Activated CD4-positive, alpha-beta T cell treated with anti-CD3 and anti-CD28 coated beads for 48 hours (primary cell): ENCODE results near the gene MAPK7.

Source experiments
- DNase-seq: peaks from one replicate; pipeline ENCODE4 v3.0.0-alpha.2; 2020

MAPK7 gene

DNA sequence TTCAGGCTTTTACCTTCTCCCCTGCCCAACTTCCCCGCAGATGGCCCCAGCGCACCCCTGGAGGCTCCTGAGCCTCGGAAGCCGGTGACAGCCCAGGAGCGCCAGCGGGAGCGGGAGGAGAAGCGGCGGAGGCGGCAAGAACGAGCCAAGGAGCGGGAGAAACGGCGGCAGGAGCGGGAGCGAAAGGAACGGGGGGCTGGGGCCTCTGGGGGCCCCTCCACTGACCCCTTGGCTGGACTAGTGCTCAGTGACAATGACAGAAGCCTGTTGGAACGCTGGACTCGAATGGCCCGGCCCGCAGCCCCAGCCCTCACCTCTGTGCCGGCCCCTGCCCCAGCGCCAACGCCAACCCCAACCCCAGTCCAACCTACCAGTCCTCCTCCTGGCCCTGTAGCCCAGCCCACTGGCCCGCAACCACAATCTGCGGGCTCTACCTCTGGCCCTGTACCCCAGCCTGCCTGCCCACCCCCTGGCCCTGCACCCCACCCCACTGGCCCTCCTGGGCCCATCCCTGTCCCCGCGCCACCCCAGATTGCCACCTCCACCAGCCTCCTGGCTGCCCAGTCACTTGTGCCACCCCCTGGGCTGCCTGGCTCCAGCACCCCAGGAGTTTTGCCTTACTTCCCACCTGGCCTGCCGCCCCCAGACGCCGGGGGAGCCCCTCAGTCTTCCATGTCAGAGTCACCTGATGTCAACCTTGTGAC lies 3.6 kb downstream of the MAPK7 start:
- DNase-seq = no peak

DNA sequence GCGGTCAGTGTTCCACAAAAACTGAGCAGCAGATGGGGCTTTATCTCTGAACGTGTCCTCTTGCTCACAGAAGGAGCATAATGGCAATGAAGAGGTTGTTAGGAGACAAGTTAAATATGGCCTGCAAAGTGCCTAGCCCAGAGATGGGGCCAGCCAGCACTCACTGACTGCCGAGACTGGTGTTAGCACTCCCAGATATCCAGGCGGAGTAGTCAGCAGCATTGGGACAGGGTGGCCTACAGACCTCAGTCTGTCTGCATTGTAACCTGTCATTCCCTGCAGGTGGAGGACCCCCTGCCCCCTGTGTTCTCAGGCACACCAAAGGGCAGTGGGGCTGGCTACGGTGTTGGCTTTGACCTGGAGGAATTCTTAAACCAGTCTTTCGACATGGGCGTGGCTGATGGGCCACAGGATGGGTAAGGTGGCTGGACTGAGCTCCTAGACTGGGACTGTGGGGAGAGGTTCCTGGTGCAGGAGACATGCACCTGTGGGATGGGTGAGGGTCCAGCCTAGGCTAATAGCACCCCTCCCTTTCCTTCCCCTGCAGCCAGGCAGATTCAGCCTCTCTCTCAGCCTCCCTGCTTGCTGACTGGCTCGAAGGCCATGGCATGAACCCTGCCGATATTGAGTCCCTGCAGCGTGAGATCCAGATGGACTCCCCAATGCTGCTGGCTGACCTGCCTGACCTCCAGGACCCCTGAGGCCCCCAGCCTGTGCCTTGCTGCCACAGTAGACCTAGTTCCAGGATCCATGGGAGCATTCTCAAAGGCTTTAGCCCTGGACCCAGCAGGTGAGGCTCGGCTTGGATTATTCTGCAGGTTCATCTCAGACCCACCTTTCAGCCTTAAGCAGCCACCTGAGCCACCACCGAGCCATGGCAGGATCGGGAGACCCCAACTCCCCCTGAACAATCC lies 4.5 kb downstream of the MAPK7 start:
- DNase-seq = no peak

DNA sequence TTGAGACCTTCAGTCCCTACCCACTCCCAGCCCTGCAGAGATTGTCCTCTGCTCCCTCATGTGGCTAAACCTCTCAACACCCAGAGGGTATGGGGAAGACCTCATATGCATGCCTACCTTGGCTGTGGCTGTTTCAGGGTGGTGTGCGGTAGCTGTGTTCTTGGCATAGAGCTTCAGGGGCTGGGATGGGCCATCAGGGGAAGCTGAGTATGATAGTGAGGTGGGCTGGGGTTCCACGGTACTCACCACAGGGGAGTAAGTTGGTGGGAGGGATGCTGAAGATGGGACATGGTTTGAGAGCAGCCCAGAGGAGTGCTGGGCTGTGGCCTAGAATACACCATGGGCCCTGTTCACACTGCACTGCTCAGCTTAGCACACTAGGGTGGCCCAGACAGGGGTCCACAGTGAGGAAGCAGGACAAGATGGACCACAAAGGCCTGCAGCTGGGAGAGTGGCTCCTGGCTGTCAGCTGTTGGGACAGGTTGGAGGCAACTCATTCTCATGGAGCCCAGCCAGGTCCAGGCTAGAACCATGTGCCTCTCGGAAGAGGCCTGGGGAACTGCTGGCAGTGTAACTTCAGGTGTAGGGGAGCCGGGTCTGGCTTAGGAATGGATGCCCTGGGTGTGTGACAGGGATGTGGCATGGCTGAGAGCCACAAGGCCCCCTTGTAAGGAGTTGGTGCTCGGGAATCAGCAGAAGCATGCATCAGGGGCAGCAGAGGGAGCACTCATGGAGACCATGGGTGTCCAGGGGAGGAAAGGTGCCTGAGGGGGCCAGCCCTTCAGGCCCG lies 5.6 kb downstream of the MAPK7 start:
- DNase-seq = no peak

DNA sequence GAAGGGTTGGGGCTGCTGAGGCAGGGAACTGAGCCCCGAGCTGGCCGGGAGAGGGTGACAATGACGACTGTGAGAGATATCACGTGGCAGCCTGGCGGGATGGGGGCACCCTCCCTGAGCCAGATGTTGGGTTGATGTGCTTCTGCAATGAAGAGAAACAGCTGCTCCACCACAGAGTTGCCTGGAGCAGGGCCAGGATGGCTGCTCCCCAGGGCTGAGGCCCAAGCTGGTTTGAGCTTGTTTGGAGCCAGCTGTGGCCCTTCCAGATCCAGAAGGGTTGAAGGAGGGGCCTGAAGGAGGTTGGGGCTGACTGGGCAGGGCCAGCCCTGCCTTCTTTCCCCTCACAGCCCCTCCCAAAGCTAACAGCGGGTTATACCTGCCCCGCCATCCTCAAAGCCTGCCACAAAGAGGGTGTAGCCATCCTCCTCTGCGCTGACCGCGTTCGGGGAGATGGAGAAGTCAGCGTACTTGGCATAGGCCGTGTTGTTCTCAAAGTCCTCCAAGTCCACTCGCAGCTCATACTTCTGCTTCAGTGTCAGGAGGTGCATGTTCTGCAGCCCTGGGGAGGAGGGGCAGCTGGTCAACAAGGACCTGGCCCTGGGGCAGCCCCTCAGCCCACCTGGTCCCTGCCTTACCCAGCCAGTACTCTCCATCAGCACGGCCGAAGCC lies 6.6 kb downstream of the MAPK7 start:
- no peak for DNase-seq

DNA sequence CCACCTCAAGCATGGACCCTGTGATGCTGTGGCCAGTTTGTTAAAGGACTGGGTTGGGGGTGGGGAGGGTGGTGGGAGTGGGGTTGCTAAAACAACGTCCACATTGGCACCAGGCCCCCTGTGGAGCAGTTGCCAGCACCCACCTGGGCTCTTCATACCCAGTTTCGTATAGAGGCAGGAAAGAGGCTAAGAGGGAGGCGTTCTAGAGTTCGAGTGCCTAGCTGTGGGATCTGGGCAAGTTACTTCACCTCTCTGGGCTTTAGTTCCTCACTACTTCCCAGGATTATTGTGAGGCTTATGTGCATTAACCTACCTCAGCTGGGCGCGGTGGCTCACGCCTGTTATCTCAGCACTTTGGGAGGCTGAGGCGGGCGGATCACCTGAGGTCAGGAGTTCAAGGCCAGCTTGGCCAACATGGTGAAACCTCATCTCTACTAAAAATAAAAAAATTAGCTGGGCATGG lies 7.3 kb downstream of the MAPK7 start:
- no peak for DNase-seq

DNA sequence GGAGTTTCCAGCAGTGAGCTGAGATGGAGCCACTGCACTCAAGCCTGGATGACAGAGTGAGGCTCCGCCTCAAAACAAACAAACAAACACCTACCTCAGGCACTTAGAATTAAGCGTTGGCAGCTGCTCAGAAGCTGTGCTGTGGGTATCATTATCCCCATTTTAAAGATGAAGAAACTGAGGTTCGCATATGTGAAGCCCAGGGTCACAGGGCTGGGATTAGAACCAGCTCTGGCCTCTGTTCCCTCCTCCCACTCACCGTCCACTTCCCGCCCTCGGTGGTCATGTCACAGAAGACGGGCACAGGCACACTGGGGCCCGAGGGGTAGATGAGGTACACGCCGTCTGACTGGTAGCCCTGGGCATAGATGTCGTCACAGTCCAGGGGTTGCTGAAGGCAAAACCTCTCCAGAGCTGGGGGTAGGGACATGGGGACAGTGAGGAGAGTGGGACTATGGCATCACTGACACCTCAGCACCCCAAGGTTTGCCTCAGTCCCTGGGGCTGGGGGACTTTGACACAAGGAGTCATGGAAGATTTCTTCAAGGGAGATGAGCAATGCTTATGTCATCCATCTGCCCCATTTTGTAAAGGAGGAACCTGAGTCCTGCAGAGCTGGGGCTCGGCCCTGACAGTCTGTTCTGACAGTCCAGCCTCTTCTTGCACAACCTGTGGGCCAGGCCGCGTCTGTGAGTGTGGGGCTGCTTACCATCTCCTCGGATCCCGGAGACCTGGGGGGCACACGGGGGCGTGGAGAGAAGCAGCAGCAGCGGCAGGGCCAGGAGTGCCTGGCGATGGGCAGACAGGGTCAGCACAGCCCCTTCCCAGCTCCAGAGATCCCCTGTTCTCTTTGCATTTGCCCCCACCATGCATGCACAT lies 8.0 kb downstream of the MAPK7 start:
- no peak for DNase-seq

DNA sequence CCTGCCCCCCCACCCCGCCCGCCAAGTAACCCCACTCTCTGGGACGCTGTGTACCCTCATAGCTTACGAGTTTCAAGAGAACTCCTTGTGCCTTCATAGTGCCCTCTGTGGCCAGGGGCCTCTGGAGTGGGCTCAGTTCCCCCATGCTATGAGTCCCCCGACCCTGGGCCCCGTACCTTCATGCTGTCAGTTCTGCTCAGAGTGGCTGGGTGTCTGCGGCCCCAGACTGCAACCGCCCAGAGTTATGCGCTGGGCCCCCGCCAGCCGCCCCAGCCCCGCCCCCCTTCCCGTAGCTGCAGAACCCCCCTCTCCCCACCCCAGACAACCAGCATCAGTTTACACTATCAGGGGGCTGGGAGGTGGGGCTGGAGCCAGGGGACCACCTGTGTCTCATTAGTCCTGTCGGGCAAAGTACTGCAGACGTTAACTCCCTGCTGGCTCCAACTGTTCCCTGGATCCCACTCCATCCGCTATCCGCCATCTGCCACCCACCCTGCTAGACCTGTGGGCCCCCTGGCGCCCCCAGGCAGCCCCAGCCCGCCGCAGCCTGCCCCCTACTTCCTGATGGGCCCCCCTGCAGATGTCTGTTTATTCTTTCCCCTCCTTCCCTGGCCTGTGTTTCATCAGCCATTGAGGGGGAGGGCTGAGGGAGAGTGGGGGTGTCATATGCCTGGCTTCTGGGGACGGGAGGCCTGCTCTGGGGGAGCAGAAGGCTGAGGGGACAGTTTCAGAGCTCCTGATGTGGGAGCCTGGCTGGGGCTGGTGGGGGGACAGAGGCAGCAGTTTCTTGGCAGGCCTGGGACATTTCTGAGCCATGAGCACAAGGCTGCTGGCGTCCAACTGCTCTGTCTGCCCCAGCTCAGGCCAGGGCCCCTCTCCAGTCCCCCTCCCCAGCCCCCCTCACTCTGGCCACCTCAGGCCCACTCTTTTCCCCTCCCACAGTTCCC lies 8.9 kb downstream of the MAPK7 start, which contains the start of gene MFAP4:
TSS of gene MFAP4 (minus strand) at position 217 of the 947 bp plus-strand sequence. CDS start at position 182, 35 bp downstream.
- no peak for DNase-seq

DNA sequence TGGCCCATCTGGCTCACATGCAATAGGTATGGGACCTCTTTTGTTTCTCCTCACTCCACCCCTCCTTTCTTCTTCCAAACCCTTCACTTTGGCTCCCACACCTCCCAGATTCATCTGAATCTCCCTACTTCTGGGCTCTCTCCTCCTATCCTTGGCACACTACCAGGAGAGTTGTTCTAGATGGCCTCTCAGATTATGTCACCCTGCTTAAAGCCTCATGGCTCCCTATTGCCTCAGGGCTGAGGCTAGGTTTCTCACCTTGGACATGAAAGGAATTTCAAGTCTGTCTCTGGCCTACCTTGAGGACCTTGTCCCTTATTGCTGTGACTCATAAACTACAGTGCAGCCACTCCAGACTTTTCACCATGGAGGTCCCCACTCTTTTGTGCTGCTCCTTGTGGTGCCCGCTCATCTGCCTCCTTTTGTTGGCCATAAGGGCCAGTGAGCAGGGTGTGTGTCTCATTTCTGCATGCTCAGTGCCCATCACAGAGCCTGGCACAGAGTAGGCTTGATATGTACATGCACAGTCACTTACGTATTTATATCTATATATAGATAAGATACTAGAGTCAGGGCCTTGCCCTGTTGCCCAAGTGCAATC lies 9.7 kb downstream of the MAPK7 start:
- no peak for DNase-seq

DNA sequence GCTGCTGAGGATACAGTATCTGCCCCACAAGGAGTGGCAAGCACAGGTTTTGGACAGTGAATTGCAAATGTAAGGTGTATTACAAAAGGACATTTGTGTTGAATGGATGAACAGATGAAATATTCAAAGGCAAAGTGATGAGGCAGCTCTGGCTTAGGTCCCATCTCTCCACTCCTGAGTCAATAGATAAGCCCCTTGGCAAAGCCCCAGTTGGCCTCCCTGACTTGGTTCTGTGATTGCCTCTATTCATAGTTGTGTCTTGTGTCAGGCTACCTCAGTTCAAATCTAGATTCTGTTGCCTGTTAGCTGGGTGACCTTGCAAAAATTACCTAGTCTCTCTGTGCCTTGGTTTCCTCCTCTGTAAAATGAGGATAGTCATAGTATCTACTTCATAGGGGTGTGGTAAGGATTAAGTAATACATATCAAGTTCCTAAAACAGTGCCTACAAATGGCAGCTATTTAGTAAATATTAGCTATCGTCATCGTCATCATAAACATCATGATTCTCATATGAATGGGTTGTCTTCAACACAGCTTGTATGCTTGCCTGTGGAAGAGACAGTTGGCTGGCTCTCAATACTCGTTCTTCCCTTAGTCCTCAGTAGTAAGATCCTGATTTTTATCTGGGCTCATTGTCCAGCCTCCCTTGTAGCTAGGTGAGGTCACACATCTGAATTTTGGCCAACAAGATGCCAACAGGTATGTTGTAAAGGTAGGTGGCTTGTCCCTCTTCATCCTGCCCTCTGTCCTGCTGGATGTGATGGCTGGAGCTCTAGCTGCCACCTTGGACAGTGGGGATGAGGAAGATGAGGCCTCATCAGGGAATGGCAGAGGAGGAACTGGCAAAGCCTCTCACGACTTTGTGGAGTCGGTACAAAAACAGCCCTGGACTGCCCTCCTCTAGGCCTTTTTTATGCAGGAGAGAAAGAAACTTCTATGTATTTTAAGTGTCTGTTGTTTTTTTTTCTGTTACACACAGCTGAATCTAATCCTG lies 10.8 kb downstream of the MAPK7 start:
- no peak for DNase-seq

DNA sequence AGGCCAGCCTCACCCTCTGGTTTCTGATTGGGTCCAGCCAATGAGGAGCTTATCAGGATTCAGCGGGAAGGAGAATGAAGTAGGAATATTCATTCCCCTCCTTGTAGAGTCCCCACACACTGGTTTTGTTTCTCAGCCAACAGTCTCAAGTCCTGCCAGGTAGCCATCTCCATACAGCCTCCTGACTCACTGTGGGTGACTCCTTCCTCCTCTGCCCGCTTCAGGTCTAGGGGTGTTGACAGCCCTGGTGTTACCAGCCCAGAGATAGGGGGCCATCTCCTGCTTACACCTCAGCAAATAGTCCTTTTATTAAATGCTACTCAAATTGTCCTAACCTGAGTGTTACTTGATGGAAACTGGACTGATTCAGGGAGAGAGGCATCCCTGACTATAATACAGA lies 12.7 kb downstream of the MAPK7 start:
- DNase-seq = no peak

DNA sequence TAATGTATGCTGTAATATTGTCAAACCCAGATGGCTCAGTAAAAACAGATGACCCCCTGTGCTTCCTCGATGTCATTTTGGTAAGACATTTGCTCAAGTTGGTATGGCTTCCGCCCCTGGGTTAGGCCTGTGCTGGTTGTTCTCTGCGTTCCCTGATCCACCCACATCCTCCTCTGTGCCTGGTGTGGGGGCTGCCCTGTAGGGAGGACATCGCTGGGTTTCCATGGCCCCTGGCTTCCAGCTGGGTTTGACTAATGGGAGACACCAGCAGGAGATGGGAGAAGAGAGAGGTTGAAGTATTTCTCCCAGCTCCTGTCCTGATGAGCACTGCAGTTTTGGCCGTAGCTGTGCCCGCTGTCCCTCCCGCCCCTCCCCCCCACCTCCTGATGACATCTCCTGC lies 13.1 kb downstream of the MAPK7 start:
- no peak for DNase-seq

DNA sequence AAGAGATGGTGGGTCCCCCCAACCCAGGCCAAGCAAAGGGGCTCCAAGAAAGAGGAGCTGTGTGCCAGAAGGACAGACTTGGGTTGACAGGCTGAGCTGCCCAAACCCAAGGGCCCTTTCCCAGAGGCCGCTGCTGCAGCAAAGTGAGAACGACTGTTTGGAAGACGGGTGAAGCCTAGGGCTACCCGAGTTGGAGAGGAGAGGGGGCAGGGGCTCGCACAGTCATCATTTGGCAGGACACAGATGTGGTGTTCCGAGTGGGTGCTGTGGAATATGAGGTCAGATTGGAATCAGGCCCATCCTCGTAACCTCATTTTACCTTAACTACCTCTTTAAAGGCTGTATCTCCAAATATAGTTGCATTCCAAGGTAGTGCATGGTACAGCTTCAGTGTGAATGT lies 14.0 kb downstream of the MAPK7 start:
- no peak for DNase-seq

DNA sequence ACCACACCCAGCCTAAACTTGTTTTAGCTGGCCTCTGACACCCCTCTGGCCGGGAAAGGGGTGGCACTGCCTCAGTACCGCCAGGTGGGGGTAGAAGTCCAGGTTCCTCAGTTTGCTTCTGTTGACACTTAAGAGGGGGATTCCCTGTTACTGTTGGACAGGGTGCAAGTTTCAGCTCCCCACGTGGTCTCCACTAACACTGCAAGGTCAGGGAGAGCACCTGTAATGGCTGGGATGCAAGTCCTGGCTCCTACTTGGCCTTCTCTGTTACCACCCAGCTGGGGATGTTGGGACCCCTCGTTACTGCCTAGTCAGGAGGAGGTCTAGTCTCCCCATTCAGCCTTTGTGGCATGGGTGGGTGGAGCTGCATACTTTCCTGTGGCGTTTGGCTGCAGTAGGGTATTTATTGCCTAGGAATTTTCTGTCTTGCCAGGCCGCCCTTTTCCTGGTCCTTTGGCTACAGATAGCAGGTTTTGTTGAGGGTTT lies 19.3 kb downstream of the MAPK7 start:
- no peak for DNase-seq

DNA sequence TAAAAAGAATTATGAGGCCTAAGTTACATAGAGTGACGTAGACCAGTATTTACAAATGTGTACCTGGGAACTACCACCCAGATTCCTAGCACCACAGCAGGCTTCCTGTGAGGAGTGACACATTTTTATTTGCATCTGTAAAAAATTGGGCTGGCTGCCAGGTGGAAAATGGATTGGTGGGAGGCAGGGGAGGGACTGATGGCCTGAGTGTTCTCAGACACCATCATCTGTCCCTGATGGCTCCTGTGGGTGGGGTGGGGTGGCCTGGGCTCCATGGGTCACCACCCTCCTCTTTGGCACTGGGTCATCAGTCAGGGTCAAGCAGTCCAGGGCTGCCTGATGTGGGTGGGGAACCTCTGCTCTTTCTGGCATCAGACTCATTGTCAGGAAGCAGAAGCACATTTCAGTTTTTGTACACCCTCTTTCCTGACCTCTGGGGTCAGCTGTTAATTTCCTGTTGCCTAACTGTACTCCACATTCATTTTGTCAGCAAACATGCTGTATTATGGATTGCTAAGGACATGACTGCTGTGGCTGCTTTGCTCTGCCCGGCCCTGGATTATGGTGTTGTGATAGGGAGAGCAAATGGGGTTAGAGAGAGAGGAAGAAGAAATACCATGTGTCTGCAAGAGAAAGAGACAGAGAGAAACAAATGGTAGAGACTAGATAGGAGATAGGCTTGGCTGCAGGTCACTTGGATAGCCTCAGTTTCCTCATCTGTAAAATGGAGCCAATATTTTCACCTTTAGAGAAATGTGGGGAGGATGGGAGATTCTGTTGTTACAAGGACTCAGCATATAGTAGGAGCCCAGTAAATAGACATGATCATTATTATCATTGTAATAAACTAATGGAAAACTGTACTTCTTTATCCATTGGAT lies 20.2 kb downstream of the MAPK7 start:
- no peak for DNase-seq

DNA sequence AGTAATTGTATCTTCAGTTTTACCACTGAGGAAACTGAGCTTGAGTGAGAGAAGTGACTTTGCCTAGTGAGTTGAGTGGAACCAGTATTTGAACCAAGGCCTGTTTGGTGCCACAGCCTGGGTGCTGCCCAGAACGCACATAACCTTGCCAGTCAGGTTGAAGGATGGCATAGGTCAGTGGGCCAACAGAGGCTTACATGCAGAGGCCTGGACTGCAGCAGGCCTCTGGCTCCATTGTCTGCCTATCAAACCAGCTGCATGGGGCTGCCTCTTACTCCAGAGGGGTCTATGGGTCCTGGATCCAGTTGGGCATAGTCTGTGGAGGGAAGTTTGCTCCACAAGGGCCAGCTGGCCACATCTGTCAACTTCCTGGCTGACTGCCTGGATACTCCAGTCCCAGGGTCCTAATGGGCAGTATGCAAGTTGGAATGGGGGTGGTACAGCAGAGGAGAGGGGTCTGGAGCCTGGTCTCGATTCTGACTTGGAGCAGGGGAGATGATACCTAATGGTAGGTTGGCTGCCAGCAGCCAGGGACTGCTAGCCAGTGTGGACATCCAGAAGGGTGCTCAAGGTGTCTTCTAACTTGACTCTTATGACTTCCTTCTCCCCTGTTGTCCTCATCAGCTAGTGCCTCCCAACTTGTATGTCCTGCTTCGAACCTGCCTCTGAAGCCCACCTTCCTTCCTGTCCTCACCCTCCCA lies 21.6 kb downstream of the MAPK7 start:
- DNase-seq = no peak

DNA sequence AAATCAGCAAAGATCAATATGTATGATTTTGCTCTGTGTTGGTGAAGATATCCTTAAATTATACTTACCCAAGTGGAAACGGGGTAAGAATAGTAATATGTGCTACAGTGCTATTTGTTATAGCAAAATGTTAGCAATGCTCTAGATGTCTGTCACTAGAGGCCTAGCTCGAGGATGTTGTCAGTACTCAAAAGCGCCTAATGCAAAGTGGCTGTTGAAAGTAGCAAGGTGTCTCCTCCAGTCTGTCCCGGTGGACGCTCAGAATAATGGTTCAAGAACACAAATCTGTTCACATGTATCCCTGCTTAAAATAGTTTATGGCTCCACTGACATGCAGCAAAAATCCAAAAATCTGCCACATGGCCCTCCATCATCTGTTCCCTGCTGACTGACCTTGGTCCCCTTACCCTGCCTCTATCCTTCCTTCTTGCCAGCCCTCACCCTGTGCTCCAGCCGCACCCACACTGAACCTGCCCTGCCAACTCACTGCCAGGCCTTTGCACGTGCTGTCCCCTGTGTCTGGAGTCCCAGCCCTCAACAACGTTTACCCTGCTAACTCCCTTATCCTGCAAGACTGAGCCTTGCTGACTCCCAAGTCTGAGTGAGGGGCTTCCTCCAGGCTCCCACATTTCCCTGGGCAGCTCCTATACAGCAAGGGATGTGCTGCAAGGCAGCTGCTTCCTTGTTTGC lies 23.2 kb downstream of the MAPK7 start:
- DNase-seq = no peak
